Endodermal cell (in vitro differentiated cells): Measurements from ENCODE around the gene SLC9A3. TPM values are rescaled to one million over a fixed set of nuclear protein-coding genes. Genes with fewer than 3 reads are reported as not detected.

Experiments used
- DNase-seq: peaks from one replicate; pipeline ENCODE4 v3.0.0-alpha.2; 2017
- H3K27ac ChIP-seq: 2 replicates; pipeline ENCODE4 v1.5.1; 2013; ENCODE audit warnings: mild to moderate bottlenecking, low read depth, low read length, moderate library complexity
- H3K27me3 ChIP-seq: 2 replicates; pipeline ENCODE4 v1.6.1; 2013; ENCODE audit warnings: mild to moderate bottlenecking, low read length, moderate library complexity; ENCODE audit not compliant: insufficient read depth, control insufficient read depth, poor library complexity, severe bottlenecking
- H3K36me3 ChIP-seq: 2 replicates; pipeline ENCODE4 v1.7.0; 2013; ENCODE audit warnings: mild to moderate bottlenecking, low read length, moderate library complexity; ENCODE audit not compliant: control insufficient read depth, insufficient read depth
- H3K4me1 ChIP-seq: one replicate; pipeline ENCODE4 v1.7.0; 2013; ENCODE audit warnings: low read length; ENCODE audit not compliant: control insufficient read depth, insufficient read depth
- H3K4me3 ChIP-seq: 2 replicates; pipeline ENCODE4 v1.5.1; 2013; ENCODE audit warnings: mild to moderate bottlenecking, low read length, moderate library complexity
- H3K9ac ChIP-seq: 2 replicates; pipeline ENCODE4 v1.6.1; 2013; ENCODE audit warnings: mild to moderate bottlenecking, low read length, moderate library complexity; ENCODE audit not compliant: poor library complexity, severe bottlenecking; ENCODE audit errors: extremely low read depth
- H3K9me3 ChIP-seq: 2 replicates; pipeline ENCODE4 v1.6.1; 2013; ENCODE audit warnings: mild to moderate bottlenecking, low read length, moderate library complexity; ENCODE audit not compliant: control insufficient read depth
- H3K27ac Mint-ChIP-seq: 2 replicates; pipeline ENCODE4 v1.8.0; 2020; ENCODE audit warnings: mixed read lengths
- H3K27me3 Mint-ChIP-seq: 2 replicates; pipeline ENCODE4 v1.8.0; 2021; ENCODE audit warnings: mild to moderate bottlenecking, mixed read lengths; ENCODE audit not compliant: insufficient read depth
- H3K36me3 Mint-ChIP-seq: 2 replicates; pipeline ENCODE4 v1.8.0; 2020; ENCODE audit warnings: low read depth, mixed read lengths
- H3K4me1 Mint-ChIP-seq: 2 replicates; pipeline ENCODE4 v1.8.0; 2020; ENCODE audit warnings: mixed read lengths
- H3K4me3 Mint-ChIP-seq: 2 replicates; pipeline ENCODE4 v1.8.0; 2020; ENCODE audit warnings: mild to moderate bottlenecking, moderate library complexity, mixed read lengths
- H3K9me3 Mint-ChIP-seq: 2 replicates; pipeline ENCODE4 v1.8.0; 2020; ENCODE audit warnings: mild to moderate bottlenecking, mixed read lengths
- WGBS, 2 experiments: methylation state at CpG; one replicate each; pipeline versions ENCODE4 v1.1.5 to v1.1.7; 2013; ENCODE audit warnings: missing lambda C conversion rate in 2 of 2, mixed read lengths in 1 of 2; ENCODE audit not compliant: insufficient coverage in 1 of 2, insufficient read length in 1 of 2; 5-methylcytosine and 5-hydroxymethylcytosine counted together
- total RNA-seq, 2 donors: library from RNA; stranded (reverse); fragmentation: NEBNext Ultra II Directional in 1 of 2; extraction: Animal tissue kit (Norgen Biotek cat#: 25700) in 1 of 2; gene quantifications; 2 replicates in 1 of 2; 3 replicates in 1 of 2; pipeline ENCODE4 v1.2.1, GENCODE V29; 2021
- TF ChIP-seq, protein P1 (sequence below): fragments of 200-600 bp; sonication (generic); conservative IDR thresholded peaks from 2 replicates; pipeline ENCODE4 v1.5.0; 2021; ENCODE audit warnings: antibody characterized with exemption, mild to moderate bottlenecking

The SLC9A3 gene
- total RNA-seq, 2 donors from 2014 or later = 1.3 to 1.5 TPM

DNA sequence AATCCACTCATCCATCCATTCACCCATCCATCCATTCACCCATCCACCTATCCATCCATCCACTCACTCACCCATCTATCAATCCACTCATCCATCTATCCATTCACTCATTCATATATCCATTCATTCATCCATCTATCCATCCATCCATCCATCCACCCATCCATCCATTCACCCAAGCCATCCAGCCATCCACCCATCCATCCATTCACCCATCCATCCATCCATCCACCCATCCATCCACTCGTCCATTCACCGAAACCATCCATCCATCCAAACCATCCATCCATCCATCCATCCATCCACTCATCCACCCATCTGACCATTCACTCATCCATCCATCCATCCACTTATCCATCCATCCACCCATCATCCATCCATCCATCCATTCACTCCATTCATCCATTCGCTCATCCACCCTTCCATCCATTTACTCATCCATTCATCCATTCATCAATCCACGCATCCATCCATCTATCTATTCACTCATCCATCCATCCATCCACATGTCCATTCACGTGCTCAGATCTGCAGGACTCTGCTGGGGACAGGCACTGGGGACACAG, 6.6 kb downstream of the SLC9A3 start:
- Histone ChIP-seq H3K36me3 (no peaks in the 10 kb centered on the region), H3K9ac (no peak overlapping the region), H3K9me3 (no peaks in the 10 kb centered on the region), H3K4me3 (no peak overlapping the region), H3K4me1 (peaks cover 10% of the 10 kb centered on the region), H3K27ac (no peak overlapping the region), H3K27me3 (peaks cover 35% of the 10 kb centered on the region)
- Mint-ChIP-seq H3K9me3 (no peaks in the 10 kb centered on the region), H3K4me1 (peaks cover 19% of the 10 kb centered on the region), H3K27me3 (peaks cover 44% of the 10 kb centered on the region), H3K4me3 (no peak overlapping the region), H3K36me3 (no peaks in the 10 kb centered on the region), H3K27ac (no peak overlapping the region)
- DNase-seq = no peak
- TF ChIP-seq, protein P1, sequence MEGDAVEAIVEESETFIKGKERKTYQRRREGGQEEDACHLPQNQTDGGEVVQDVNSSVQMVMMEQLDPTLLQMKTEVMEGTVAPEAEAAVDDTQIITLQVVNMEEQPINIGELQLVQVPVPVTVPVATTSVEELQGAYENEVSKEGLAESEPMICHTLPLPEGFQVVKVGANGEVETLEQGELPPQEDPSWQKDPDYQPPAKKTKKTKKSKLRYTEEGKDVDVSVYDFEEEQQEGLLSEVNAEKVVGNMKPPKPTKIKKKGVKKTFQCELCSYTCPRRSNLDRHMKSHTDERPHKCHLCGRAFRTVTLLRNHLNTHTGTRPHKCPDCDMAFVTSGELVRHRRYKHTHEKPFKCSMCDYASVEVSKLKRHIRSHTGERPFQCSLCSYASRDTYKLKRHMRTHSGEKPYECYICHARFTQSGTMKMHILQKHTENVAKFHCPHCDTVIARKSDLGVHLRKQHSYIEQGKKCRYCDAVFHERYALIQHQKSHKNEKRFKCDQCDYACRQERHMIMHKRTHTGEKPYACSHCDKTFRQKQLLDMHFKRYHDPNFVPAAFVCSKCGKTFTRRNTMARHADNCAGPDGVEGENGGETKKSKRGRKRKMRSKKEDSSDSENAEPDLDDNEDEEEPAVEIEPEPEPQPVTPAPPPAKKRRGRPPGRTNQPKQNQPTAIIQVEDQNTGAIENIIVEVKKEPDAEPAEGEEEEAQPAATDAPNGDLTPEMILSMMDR = no peak
- WGBS, 2 experiments = 84 to 95% methylated on average over 2 to 5 of the region's 5 CpGs

DNA sequence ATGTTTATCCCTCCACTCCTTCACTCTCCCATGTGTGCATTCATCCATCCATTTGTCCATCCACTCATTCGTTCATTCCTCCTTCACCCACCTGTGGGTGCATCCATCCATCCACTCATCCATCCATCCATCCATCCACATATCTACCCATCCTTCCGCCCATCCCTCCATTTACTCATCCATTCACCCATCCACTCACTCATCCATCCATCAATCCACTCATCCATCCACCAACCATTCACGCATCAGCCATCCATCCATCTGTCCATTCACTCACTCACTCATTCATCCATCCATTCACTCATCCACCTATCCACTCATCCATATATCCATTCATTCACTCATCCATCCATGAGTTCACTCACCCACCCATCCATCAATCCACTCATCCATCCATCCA, 7.3 kb downstream of the SLC9A3 start:
- TF ChIP-seq, protein P1 = no peak
- Mint-ChIP-seq H3K4me1 (peaks cover 19% of the 10 kb centered on the region), H3K27me3 (peaks cover 37% of the 10 kb centered on the region), H3K4me3 (no peak overlapping the region), H3K9me3 (no peaks in the 10 kb centered on the region), H3K27ac (no peak overlapping the region), H3K36me3 (no peaks in the 10 kb centered on the region)
- Histone ChIP-seq H3K9ac (no peak overlapping the region), H3K4me1 (peaks cover 8% of the 10 kb centered on the region), H3K27ac (no peak overlapping the region), H3K27me3 (peaks cover 29% of the 10 kb centered on the region), H3K36me3 (no peaks in the 10 kb centered on the region), H3K9me3 (no peaks in the 10 kb centered on the region), H3K4me3 (no peak overlapping the region)
- no peak for DNase-seq
- 92 to 94% methylated on average over 3 of the region's 3 CpGs for WGBS, 2 experiments

DNA sequence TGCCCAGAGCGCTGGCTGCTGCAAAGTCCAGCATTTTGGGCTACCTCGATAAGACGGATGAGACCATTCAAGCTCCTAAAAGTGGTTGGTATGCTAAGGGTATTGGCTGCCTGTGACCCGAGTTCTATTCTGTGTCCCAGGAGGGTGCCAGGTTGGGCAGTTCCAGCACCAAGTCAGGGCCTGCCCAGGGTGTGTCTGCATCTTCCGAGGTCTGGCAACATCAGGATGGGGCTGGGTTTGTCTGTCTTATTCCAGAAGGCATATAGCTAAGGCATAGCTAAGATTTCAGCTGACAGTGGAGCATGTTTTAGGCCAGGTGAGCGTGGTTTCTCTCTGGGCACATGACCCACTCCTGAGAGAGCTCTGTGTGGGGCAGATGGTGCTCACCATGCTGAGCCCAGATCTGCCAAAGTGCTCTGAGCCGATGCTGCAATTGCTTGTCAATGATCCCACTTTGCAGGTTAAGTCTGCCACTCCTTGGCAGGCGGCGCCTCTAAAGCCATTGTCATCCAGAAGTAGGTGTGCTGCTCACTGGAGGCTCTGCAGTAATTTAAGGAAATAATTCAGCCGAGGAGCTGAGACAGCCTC, 7.8 kb downstream of the SLC9A3 start:
- H3K27ac Mint-ChIP-seq = no peak overlapping the region

More for the DNA sequence above, 7.8 kb downstream of the SLC9A3 start:
- no peak for DNase-seq
- no peak overlapping the region for H3K9ac ChIP-seq
- H3K4me1 Mint-ChIP-seq = peaks cover 16% of the 10 kb centered on the region
- no peak overlapping the region for H3K4me3 Mint-ChIP-seq
- no peaks in the 10 kb centered on the region for H3K9me3 Mint-ChIP-seq
- H3K27ac ChIP-seq = no peak overlapping the region
- H3K27me3 ChIP-seq = peaks cover 24% of the 10 kb centered on the region
- H3K4me1 ChIP-seq = peaks cover 6% of the 10 kb centered on the region
- H3K9me3 ChIP-seq = no peaks in the 10 kb centered on the region
- WGBS, 2 experiments = 88 to 90% methylated on average over 10 of the region's 10 CpGs
- no peak overlapping the region for H3K4me3 ChIP-seq
- TF ChIP-seq, protein P1 = no peak
- no peaks in the 10 kb centered on the region for H3K36me3 ChIP-seq
- H3K27me3 Mint-ChIP-seq = peaks cover 32% of the 10 kb centered on the region
- H3K36me3 Mint-ChIP-seq = no peaks in the 10 kb centered on the region
